Measurements from ENCODE around the gene MAPK11.

MAPK11 gene

DNA sequence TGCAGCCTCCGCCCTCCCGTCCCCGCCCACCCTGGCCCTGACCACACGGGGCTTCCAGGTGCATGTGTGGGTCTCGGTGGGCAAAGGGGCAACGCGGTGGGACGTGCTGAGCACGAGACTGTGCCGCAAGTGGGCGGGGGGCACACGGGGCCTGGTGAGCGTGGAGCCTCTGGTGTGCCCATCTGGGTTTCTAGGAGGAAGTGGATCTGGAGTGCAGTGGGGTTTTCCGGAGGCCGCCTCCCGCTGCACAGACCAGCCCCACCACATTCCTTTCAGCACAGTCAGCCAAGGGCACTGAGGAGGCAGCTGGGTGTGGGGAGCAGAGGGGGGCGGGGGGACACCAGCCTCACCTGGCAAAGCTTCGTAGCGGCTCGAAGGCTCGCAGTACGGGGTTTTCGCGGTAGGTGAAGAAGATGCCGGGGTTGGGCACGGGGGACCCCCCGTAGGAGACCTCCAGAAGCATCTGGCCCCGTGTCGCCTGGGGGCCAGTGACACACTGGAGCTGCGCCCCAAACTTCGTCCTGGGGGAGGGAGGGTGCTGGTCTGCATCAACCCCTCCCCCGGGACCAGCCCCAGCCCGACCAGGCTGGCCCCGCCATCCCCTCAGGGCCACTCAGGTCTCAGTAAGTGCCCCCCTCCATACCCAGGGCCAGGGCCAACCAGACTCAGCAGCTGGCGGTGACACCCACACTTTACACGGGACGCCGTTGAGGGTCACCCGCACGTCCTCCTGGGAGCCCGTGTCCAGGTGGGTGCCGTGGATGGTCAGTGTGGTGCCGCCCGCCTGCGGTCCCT, 12.4 kb upstream of the MAPK11 start:
- H3K4me1 Mint-ChIP-seq, result no peaks in the 10 kb centered on the region
- H3K27me3 Mint-ChIP-seq (ENCODE audit: low read depth), result no peaks in the 10 kb centered on the region
- TF ChIP-seq, protein P1, sequence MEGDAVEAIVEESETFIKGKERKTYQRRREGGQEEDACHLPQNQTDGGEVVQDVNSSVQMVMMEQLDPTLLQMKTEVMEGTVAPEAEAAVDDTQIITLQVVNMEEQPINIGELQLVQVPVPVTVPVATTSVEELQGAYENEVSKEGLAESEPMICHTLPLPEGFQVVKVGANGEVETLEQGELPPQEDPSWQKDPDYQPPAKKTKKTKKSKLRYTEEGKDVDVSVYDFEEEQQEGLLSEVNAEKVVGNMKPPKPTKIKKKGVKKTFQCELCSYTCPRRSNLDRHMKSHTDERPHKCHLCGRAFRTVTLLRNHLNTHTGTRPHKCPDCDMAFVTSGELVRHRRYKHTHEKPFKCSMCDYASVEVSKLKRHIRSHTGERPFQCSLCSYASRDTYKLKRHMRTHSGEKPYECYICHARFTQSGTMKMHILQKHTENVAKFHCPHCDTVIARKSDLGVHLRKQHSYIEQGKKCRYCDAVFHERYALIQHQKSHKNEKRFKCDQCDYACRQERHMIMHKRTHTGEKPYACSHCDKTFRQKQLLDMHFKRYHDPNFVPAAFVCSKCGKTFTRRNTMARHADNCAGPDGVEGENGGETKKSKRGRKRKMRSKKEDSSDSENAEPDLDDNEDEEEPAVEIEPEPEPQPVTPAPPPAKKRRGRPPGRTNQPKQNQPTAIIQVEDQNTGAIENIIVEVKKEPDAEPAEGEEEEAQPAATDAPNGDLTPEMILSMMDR (IDR thresholded peaks at IDR 0.05; ENCODE audit: unreplicated experiment in 3 of 3), result no peak
- H3K9me3 Mint-ChIP-seq, result no peaks in the 10 kb centered on the region
- no peak overlapping the region for H3K4me3 Mint-ChIP-seq
- H3K27ac Mint-ChIP-seq, result no peak overlapping the region
- H3K36me3 Mint-ChIP-seq (ENCODE audit: low read depth), result peaks cover 20% of the 10 kb centered on the region

DNA sequence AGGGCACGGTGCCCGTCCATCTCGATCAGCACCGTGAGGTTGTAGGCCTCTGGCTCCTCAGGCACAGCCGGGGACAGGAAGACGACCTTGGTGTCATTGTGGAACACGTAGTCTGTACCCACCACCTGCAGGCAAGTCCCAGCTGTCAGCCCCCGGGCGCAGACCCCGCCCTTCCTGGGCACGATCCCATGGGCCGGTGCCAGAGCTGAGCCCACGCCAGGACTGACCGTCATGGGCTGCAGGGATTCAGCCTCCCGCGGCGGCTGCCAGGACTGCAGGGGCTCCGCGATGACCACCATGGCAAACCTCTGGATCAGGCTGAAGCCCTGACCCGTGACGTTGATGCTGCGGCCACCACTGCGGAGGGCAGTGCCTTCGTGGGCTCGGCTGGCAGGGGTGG, 11.8 kb upstream of the MAPK11 start:
- TF ChIP-seq, protein P1 (IDR thresholded peaks at IDR 0.05; ENCODE audit: unreplicated experiment in 3 of 3), result no peak
- Mint-ChIP-seq H3K27me3 (ENCODE audit: low read depth) (no peaks in the 10 kb centered on the region), H3K36me3 (ENCODE audit: low read depth) (peaks cover 26% of the 10 kb centered on the region), H3K9me3 (no peaks in the 10 kb centered on the region), H3K4me1 (no peaks in the 10 kb centered on the region), H3K27ac (no peak overlapping the region), H3K4me3 (no peak overlapping the region)

DNA sequence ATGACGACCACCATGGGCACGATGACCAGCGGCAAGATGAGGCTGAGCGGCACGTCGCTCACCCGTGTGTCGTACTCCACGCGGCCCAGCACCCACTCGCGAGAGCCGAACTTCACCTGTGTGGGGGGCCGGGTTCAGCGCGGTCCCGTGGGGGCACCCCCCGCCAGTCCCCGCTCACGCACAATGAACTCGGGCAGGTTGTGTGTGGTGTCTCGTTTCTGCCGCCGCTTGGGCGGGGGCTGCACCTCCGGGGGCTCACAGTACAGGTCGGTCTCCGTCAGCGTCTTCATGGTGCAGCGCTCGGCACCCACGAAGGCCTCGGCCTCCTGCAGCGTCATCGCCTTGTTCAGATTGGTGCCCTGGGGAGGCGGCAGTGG, 11.2 kb upstream of the MAPK11 start:
- Mint-ChIP-seq H3K36me3 (ENCODE audit: low read depth) (peaks cover 31% of the 10 kb centered on the region), H3K4me1 (no peaks in the 10 kb centered on the region), H3K9me3 (no peaks in the 10 kb centered on the region), H3K4me3 (no peak overlapping the region), H3K27ac (no peak overlapping the region), H3K27me3 (ENCODE audit: low read depth) (no peaks in the 10 kb centered on the region)
- TF ChIP-seq, protein P1 (IDR thresholded peaks at IDR 0.05; ENCODE audit: unreplicated experiment in 3 of 3), result no peak

DNA sequence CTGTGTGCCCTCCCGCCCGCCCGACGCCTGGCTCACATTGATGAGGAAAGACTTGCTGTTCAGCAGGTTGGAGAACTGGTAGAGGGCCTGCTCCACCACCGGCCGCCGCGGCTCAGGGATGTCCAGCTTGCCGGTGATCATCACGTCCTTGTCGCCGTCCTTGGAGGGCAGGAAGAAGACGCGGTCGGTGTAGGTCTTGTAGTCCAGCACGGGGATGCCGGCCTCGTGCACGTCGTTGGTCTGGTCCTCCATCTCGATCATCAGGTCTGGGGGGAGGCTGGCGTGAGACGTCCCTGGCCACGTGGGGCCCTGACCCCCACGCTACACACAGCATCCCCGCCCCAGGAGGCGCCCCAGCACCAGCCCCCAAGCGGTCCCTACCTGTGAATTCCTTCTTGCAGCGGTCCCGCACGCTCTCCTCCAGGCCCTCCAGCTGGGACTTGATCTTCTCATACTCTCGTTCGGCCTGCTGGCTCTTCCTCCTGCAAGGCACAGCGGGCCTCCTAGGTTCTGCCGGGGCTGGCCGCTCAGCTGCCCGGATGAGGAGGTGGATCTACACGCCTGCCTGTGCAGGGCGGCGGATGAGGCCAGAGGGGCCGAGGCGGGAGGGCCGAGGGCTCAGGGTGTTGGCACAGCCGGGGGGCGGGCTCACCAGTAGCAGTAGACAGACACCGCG, 10.7 kb upstream of the MAPK11 start:
- Mint-ChIP-seq H3K4me1 (no peaks in the 10 kb centered on the region), H3K27me3 (ENCODE audit: low read depth) (no peaks in the 10 kb centered on the region), H3K27ac (no peak overlapping the region), H3K4me3 (no peak overlapping the region), H3K36me3 (ENCODE audit: low read depth) (peaks cover 32% of the 10 kb centered on the region), H3K9me3 (no peaks in the 10 kb centered on the region)
- TF ChIP-seq, protein P1 (IDR thresholded peaks at IDR 0.05; ENCODE audit: unreplicated experiment in 3 of 3), result no peak

DNA sequence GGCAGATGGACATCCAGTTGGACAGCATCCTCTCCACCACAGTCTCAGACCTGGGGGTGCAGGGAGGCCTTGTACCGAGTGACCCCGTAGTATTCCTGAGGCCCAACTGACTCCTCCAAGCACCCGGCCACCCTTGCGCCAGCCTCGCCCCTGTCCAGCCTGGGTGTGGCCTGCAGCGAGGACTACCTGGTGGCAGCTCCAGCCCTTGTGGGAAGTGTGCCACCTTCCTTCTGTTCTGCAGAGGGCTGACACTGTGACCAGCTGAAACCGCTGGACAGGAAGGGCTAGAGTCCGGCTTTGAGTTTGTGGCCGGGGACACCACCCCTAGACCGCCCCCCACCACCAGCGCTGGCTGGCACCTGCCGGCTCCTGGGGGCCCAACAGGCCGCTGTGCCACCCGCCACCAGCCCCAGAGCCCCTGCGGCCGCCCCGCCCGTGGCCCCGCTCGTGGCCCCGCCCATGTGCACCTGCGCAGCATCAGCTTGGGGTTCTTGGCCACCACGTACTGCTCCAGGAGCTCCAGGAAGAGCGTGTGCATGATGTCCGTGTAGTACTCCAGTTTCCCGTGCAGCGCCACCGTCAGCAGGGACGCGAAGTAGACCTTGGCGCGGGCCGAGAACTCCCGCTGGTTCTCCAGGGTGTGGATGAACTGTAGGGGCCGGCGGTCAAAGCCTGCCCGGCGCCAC, 10.0 kb upstream of the MAPK11 start:
- Mint-ChIP-seq H3K27ac (no peak overlapping the region), H3K4me1 (no peaks in the 10 kb centered on the region), H3K4me3 (no peak overlapping the region), H3K27me3 (ENCODE audit: low read depth) (no peaks in the 10 kb centered on the region), H3K36me3 (ENCODE audit: low read depth) (peaks cover 38% of the 10 kb centered on the region), H3K9me3 (no peaks in the 10 kb centered on the region)
- TF ChIP-seq, protein P1 (IDR thresholded peaks at IDR 0.05; ENCODE audit: unreplicated experiment in 3 of 3), result no peak

All from nephron (organoid).